Karpas-422 (cell line): ENCODE measurements around the gene PIKFYVE. TPM values are rescaled to one million over a fixed set of nuclear protein-coding genes. Genes with fewer than 3 reads are reported as not detected.

Experiments
- DNase-seq: peaks from one replicate; pipeline ENCODE4 v3.0.0-alpha.2; 2015
- H2AFZ ChIP-seq: fragments of 200-600 bp; sonication (generic); 2 replicates; pipeline ENCODE4 v1.6.1; 2014; ENCODE audit warnings: antibody characterized with exemption, low read length, mixed read lengths
- H3K27ac ChIP-seq: fragments of 200-600 bp; sonication (generic); 2 replicates; pipeline ENCODE4 v1.5.1; 2014; ENCODE audit warnings: mild to moderate bottlenecking, low read length, moderate library complexity
- H3K27me3 ChIP-seq: fragments of 200-600 bp; sonication (generic); 2 replicates; pipeline ENCODE4 v1.6.1; 2014; ENCODE audit warnings: low read length, mixed read lengths
- H3K36me3 ChIP-seq: fragments of 200-600 bp; sonication (generic); 2 replicates; pipeline ENCODE4 v1.6.1; 2014; ENCODE audit warnings: low read length, mixed read lengths; ENCODE audit not compliant: insufficient read depth
- H3K4me1 ChIP-seq: fragments of 200-600 bp; sonication (generic); 2 replicates; pipeline ENCODE4 v1.6.1; 2014; ENCODE audit warnings: mild to moderate bottlenecking, low read length, mixed read lengths
- H3K4me2 ChIP-seq: fragments of 200-600 bp; sonication (generic); 2 replicates; pipeline ENCODE4 v1.6.1; 2014; ENCODE audit warnings: low read length, low read depth, mild to moderate bottlenecking; ENCODE audit not compliant: poor library complexity, severe bottlenecking
- H3K4me3 ChIP-seq: fragments of 200-600 bp; sonication (generic); 2 replicates; pipeline ENCODE4 v1.5.1; 2014; ENCODE audit warnings: mild to moderate bottlenecking, antibody characterized with exemption, low read length, mixed read lengths
- H3K79me2 ChIP-seq: fragments of 200-600 bp; sonication (generic); 2 replicates; pipeline ENCODE4 v1.6.1; 2014; ENCODE audit warnings: mild to moderate bottlenecking, low read length, mixed read lengths
- H3K9ac ChIP-seq: fragments of 200-600 bp; sonication (generic); 2 replicates; pipeline ENCODE4 v1.6.0; 2014; ENCODE audit warnings: low read length
- H3K9me2 ChIP-seq: fragments of 200-600 bp; sonication (generic), shearing (Covaris generic); replicated peaks from 2 replicates; pipeline ENCODE4 v1.6.0; 2014; ENCODE audit warnings: mild to moderate bottlenecking, low read length, moderate library complexity; ENCODE audit not compliant: insufficient read depth
- H3K9me3 ChIP-seq: fragments of 300-700, 200-600 bp; sonication (generic); 2 replicates; pipeline ENCODE4 v1.6.1; 2014; ENCODE audit warnings: low read length, mixed read lengths
- H4K20me1 ChIP-seq: fragments of 200-600 bp; sonication (generic); 2 replicates; pipeline ENCODE4 v1.6.1; 2014; ENCODE audit warnings: mild to moderate bottlenecking, antibody characterized with exemption, low read length, low read depth; ENCODE audit not compliant: insufficient read depth
- total RNA-seq: library from RNA; depleted of rRNA; stranded (reverse); fragments of >200 nt; shearing (Covaris generic); gene quantifications from 2 replicates; pipeline ENCODE4 v1.2.3, GENCODE V29; 2014; ENCODE audit warnings: low replicate concordance

The PIKFYVE gene
- total RNA-seq, 1 experiment from 2014 or later, result 58.0 TPM

- Histone ChIP-seq H3K4me2 (no peak overlapping the region), H3K27me3 (no peaks in the 10 kb centered on the region), H3K9ac (no peak overlapping the region), H3K4me3 (no peak overlapping the region), H3K36me3 (peaks cover 79% of the 10 kb centered on the region), H2AFZ (no peak overlapping the region), H3K27ac (no peak overlapping the region), H3K4me1 (no peaks in the 10 kb centered on the region), H3K9me3 (peaks cover 2% of the 10 kb centered on the region), H4K20me1 (no peaks in the 10 kb centered on the region), H3K9me2 (no peaks in the 10 kb centered on the region), H3K79me2 (peaks cover 84% of the 10 kb centered on the region)
- no peak for DNase-seq
These were observed 12.5 kb downstream of the PIKFYVE start for GRCh38 chr2:208278549-208278948.

GRCh38 chr2:208279236-208279635, 13.2 kb downstream of the PIKFYVE start:
- H4K20me1 ChIP-seq, result no peaks in the 10 kb centered on the region
- no peak for DNase-seq
- H3K27ac ChIP-seq, result no peak overlapping the region
- H3K27me3 ChIP-seq, result no peaks in the 10 kb centered on the region
- no peaks in the 10 kb centered on the region for H3K4me1 ChIP-seq
- H3K4me2 ChIP-seq, result no peak overlapping the region
- H3K9me3 ChIP-seq, result peaks cover 2% of the 10 kb centered on the region
- H2AFZ ChIP-seq, result no peak overlapping the region
- H3K9ac ChIP-seq, result no peak overlapping the region
- no peaks in the 10 kb centered on the region for H3K9me2 ChIP-seq
- no peak overlapping the region for H3K4me3 ChIP-seq
- H3K36me3 ChIP-seq, result peaks cover 73% of the 10 kb centered on the region
- H3K79me2 ChIP-seq, result peaks cover 81% of the 10 kb centered on the region

GRCh38 chr2:208280234-208280633, 14.2 kb downstream of the PIKFYVE start:
- H2AFZ ChIP-seq, result no peak overlapping the region
- no peak for DNase-seq
- H3K27ac ChIP-seq, result no peak overlapping the region
- H3K4me3 ChIP-seq, result no peak overlapping the region
- H3K27me3 ChIP-seq, result no peaks in the 10 kb centered on the region
- H3K9me3 ChIP-seq, result peaks cover 2% of the 10 kb centered on the region
- no peaks in the 10 kb centered on the region for H3K9me2 ChIP-seq
- no peaks in the 10 kb centered on the region for H3K4me1 ChIP-seq
- no peak overlapping the region for H3K9ac ChIP-seq
- no peak overlapping the region for H3K4me2 ChIP-seq
- peaks cover 64% of the 10 kb centered on the region for H3K36me3 ChIP-seq
- no peaks in the 10 kb centered on the region for H4K20me1 ChIP-seq
- H3K79me2 ChIP-seq, result peaks cover 72% of the 10 kb centered on the region

GRCh38 chr2:208280933-208281332, 14.9 kb downstream of the PIKFYVE start:
- Histone ChIP-seq H3K36me3 (peaks cover 57% of the 10 kb centered on the region), H3K27me3 (no peaks in the 10 kb centered on the region), H3K27ac (no peak overlapping the region), H3K9me3 (peaks cover 2% of the 10 kb centered on the region), H3K9me2 (no peaks in the 10 kb centered on the region), H4K20me1 (no peaks in the 10 kb centered on the region), H3K4me3 (no peak overlapping the region), H3K4me1 (no peaks in the 10 kb centered on the region), H3K79me2 (peaks cover 65% of the 10 kb centered on the region), H2AFZ (no peak overlapping the region), H3K9ac (no peak overlapping the region), H3K4me2 (no peak overlapping the region)
- DNase-seq, result no peak

- Histone ChIP-seq H3K9ac (no peak overlapping the region), H3K4me1 (no peaks in the 10 kb centered on the region), H4K20me1 (no peaks in the 10 kb centered on the region), H3K36me3 (peaks cover 51% of the 10 kb centered on the region), H3K9me2 (no peaks in the 10 kb centered on the region), H3K4me3 (no peak overlapping the region), H3K9me3 (peaks cover 9% of the 10 kb centered on the region), H3K27me3 (no peaks in the 10 kb centered on the region), H3K27ac (no peak overlapping the region), H2AFZ (no peak overlapping the region), H3K4me2 (no peak overlapping the region), H3K79me2 (peaks cover 33% of the 10 kb centered on the region)
- DNase-seq, result no peak
These were observed 19.8 kb downstream of the PIKFYVE start for GRCh38 chr2:208285853-208286252.

GRCh38 chr2:208294482-208295024, 28.5 kb downstream of the PIKFYVE start:
- no peaks in the 10 kb centered on the region for H3K27me3 ChIP-seq
- peaks cover 52% of the 10 kb centered on the region for H3K36me3 ChIP-seq
- H3K9me2 ChIP-seq, result no peaks in the 10 kb centered on the region
- no peak overlapping the region for H3K9ac ChIP-seq
- peaks cover 10% of the 10 kb centered on the region for H3K4me1 ChIP-seq
- H3K27ac ChIP-seq, result no peak overlapping the region
- no peak overlapping the region for H3K4me2 ChIP-seq
- no peak overlapping the region for H3K4me3 ChIP-seq
- H3K9me3 ChIP-seq, result peaks cover 15% of the 10 kb centered on the region
- H4K20me1 ChIP-seq, result no peaks in the 10 kb centered on the region
- H2AFZ ChIP-seq, result no peak overlapping the region
- H3K79me2 ChIP-seq, result peaks cover 74% of the 10 kb centered on the region
- no peak for DNase-seq

- DNase-seq, result no peak
- no peak overlapping the region for H2AFZ ChIP-seq
- H3K79me2 ChIP-seq, result peaks cover 65% of the 10 kb centered on the region
- no peaks in the 10 kb centered on the region for H3K27me3 ChIP-seq
- H3K9me2 ChIP-seq, result no peaks in the 10 kb centered on the region
- H3K4me3 ChIP-seq, result no peak overlapping the region
- peaks cover 6% of the 10 kb centered on the region for H3K9me3 ChIP-seq
- H4K20me1 ChIP-seq, result no peaks in the 10 kb centered on the region
- peaks cover 10% of the 10 kb centered on the region for H3K4me1 ChIP-seq
- H3K9ac ChIP-seq, result no peak overlapping the region
- H3K36me3 ChIP-seq, result peaks cover 46% of the 10 kb centered on the region
- no peak overlapping the region for H3K27ac ChIP-seq
- H3K4me2 ChIP-seq, result no peak overlapping the region
These were observed 29.8 kb downstream of the PIKFYVE start for GRCh38 chr2:208295834-208296233.

GRCh38 chr2:208296610-208297009, 30.6 kb downstream of the PIKFYVE start:
- Histone ChIP-seq H3K4me1 (peaks cover 10% of the 10 kb centered on the region), H2AFZ (no peak overlapping the region), H3K4me2 (no peak overlapping the region), H3K79me2 (peaks cover 57% of the 10 kb centered on the region), H3K9ac (no peak overlapping the region), H3K9me3 (no peaks in the 10 kb centered on the region), H3K4me3 (no peak overlapping the region), H4K20me1 (no peaks in the 10 kb centered on the region), H3K27me3 (no peaks in the 10 kb centered on the region), H3K27ac (no peak overlapping the region), H3K9me2 (no peaks in the 10 kb centered on the region), H3K36me3 (peaks cover 46% of the 10 kb centered on the region)
- DNase-seq, result no peak
